Keratinocyte (primary cell): ENCODE measurements around the gene SNRNP35.

Source experiments
- EZH2 ChIP-seq: IDR thresholded peaks from one replicate; pipeline ENCODE4 v1.6.1; 2012; ENCODE audit warnings: inconsistent platforms, mild to moderate bottlenecking, low read length, moderate library complexity
- TF ChIP-seq, protein P1 (sequence below), 3 experiments: IDR thresholded peaks in 1 of 3; conservative IDR thresholded peaks in 1 of 3; optimal IDR thresholded peaks in 1 of 3; 2 replicates in 2 of 3; 3 replicates in 1 of 3; pipeline versions ENCODE3 to v1.5.1; 2011; ENCODE audit warnings: low read length in 3 of 3, mild to moderate bottlenecking in 3 of 3, moderate library complexity in 2 of 3, control low read depth in 1 of 3, inconsistent platforms in 1 of 3; ENCODE audit not compliant: insufficient read depth in 2 of 3; ENCODE audit errors: extremely low read depth in 1 of 3

DNA sequence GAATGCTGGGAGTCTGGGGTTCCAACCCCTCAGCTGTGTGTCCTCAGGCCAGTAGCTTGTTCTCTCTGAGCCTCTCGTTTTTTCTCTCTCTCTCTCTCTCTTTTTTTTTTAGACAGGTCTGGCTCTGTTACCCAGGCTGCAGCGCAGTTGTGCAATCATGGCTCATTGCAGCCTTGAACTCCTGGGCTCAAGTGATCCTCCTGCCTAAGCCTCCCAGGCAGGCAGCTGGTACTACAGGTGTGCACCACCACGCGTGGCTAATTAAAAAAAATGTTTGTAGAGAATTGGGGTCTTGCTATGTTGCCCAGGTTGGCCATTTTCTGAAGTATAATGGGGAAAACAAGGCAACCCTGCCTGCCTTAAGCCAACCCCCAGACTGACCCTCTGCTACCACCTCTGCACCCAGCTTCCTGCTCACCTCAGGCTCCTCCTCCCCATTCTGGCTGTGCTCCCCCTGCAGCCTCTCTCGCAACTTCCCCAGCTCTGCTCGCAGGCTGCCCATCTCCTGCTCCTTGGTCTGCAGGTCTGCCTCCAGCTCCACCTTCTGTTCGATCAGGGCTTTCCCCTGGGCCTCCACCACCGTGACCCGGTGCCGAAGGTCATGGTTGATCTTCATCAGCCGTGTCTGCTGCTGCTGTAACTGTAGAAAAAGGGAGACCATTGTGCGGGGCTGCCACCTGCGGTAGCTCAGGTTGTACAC, 40.3 kb downstream of the SNRNP35 start:
- TF ChIP-seq, protein P1, sequence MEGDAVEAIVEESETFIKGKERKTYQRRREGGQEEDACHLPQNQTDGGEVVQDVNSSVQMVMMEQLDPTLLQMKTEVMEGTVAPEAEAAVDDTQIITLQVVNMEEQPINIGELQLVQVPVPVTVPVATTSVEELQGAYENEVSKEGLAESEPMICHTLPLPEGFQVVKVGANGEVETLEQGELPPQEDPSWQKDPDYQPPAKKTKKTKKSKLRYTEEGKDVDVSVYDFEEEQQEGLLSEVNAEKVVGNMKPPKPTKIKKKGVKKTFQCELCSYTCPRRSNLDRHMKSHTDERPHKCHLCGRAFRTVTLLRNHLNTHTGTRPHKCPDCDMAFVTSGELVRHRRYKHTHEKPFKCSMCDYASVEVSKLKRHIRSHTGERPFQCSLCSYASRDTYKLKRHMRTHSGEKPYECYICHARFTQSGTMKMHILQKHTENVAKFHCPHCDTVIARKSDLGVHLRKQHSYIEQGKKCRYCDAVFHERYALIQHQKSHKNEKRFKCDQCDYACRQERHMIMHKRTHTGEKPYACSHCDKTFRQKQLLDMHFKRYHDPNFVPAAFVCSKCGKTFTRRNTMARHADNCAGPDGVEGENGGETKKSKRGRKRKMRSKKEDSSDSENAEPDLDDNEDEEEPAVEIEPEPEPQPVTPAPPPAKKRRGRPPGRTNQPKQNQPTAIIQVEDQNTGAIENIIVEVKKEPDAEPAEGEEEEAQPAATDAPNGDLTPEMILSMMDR (optimal IDR thresholded peaks at IDR 0.05 in 1 of 3, IDR thresholded peaks at IDR 0.05 in 1 of 3, conservative IDR thresholded peaks at IDR 0.05 in 1 of 3; ENCODE audit: extremely low read depth in 1 of 3, insufficient read depth in 2 of 3, low read length in 3 of 3): no peak
- TF ChIP-seq EZH2: no peak
